ENCODE measurements around the gene PDE4D. TPM values are rescaled to one million over a fixed set of nuclear protein-coding genes. Genes with fewer than 3 reads are reported as not detected.

PDE4D gene
- total and polyA plus RNA-seq, 10 of the 15 experiments (the other 5 are each of a cell fraction or from before 2014, with no cell fraction given), result 0.87 to 4.1 (median 2.2) TPM

GRCh38 chr5:58974601-58975000, 918.9 kb downstream of the PDE4D start:
- ATAC-seq (no peak), DNase-seq (ENCODE audit: low read depth, low spot score) (no peak), FAIRE-seq (no peak)
- in situ Hi-C loops (cut with MboI), result no loop called here
- H3K79me2 ChIP-seq (ENCODE audit: control insufficient read depth, insufficient read depth, low read length), result no peaks in the 10 kb centered on the region
- H4K20me1 ChIP-seq (ENCODE audit: control insufficient read depth, insufficient read depth), result no peaks in the 10 kb centered on the region
- no peak overlapping the region for H3K4me2 ChIP-seq (ENCODE audit: control insufficient read depth, insufficient read depth)
- H2AFZ ChIP-seq (ENCODE audit: control insufficient read depth, low read depth, low read length), result no peak overlapping the region
- H3K9ac ChIP-seq (ENCODE audit: control insufficient read depth, insufficient read depth, low read length), result no peak overlapping the region
- H3K27me3 ChIP-seq (replicated peaks in 1 of 2; ENCODE audit: control insufficient read depth in 2 of 2, insufficient read depth in 2 of 2, low read length in 1 of 2), result no peaks in the 10 kb centered on the region
- RAD21 ChIA-PET (ENCODE audit: unreplicated experiment), result no interaction called here
- H3K9me3 ChIP-seq (replicated peaks; ENCODE audit: control insufficient read depth, insufficient read depth, low read length), result no peaks in the 10 kb centered on the region
- H3K27ac ChIP-seq (ENCODE audit: control insufficient read depth, insufficient read depth), result no peak overlapping the region
- H3K4me1 ChIP-seq (ENCODE audit: control insufficient read depth, insufficient read depth, low read length), result no peaks in the 10 kb centered on the region
- SMC1A ChIA-PET (ENCODE audit: uncharacterized antibody, unreplicated experiment), result interaction anchor here (1.4 kb wide), 1 partner anchor 10 kb away, joined by 4 read pairs; no protein-coding TSS in a partner anchor
- intact Hi-C loops (cut with micrococcal nuclease; ENCODE audit: unreplicated experiment), result no loop called here
- CTCF ChIA-PET, result interaction anchor here (1.8 kb wide), 1 partner anchor 88 kb away, joined by 8 read pairs; no protein-coding TSS in a partner anchor
- BruUV-seq (replicated peaks), result no TSS peak
- TF ChIP-seq CBX5 (IDR thresholded peaks at IDR 0.05; ENCODE audit: low read depth) (no peak), STAT1 (conservative IDR thresholded peaks at IDR 0.05) (no peak), BMI1 (IDR thresholded peaks at IDR 0.05; ENCODE audit: borderline replicate concordance) (no peak), SMC3 (IDR thresholded peaks at IDR 0.05; ENCODE audit: borderline replicate concordance, low read length) (no peak), HDAC6 (IDR thresholded peaks at IDR 0.05; ENCODE audit: unreplicated experiment) (no peak), TARDBP (IDR thresholded peaks at IDR 0.05; ENCODE audit: borderline replicate concordance) (no peak), ZNF384 (IDR thresholded peaks at IDR 0.05; ENCODE audit: borderline replicate concordance, low read depth, low read length) (no peak), MYB (IDR thresholded peaks at IDR 0.05; ENCODE audit: borderline replicate concordance, low read depth, low read length) (no peak), CTCF (IDR thresholded peaks at IDR 0.05 in 2 of 3, conservative IDR thresholded peaks at IDR 0.05 in 1 of 3; ENCODE audit: control insufficient read depth in 2 of 3, extremely low read depth in 1 of 3, insufficient read depth in 1 of 3, low read depth in 3 of 3, low read length in 3 of 3) (no peak), ELK1 (IDR thresholded peaks at IDR 0.05; ENCODE audit: low read depth, low read length) (no peak), HCFC1 (IDR thresholded peaks at IDR 0.05; ENCODE audit: low read length) (no peak), GATAD2B (conservative IDR thresholded peaks at IDR 0.05; ENCODE audit: low read depth) (no peak)
- H3K4me3 ChIP-seq, result no peak overlapping the region
- H3K36me3 ChIP-seq (ENCODE audit: control insufficient read depth in 2 of 2, insufficient read depth in 2 of 2, low read length in 1 of 2), result no peaks in the 10 kb centered on the region
- 30% methylated on average over 3 of the region's 5 CpGs for WGBS (ENCODE audit: insufficient coverage, insufficient replicate concordance, low lambda C conversion rate, missing lambda C conversion rate)
- POLR2A ChIA-PET, result no interaction called here

Data from GM12878 (cell line).